ENCODE data around the gene ZNF133. TPM values are rescaled to one million over a fixed set of nuclear protein-coding genes. Genes with fewer than 3 reads are reported as not detected.

The ZNF133 gene
- total RNA-seq, 1 donor from 2014 or later = 7.7 TPM

DNA sequence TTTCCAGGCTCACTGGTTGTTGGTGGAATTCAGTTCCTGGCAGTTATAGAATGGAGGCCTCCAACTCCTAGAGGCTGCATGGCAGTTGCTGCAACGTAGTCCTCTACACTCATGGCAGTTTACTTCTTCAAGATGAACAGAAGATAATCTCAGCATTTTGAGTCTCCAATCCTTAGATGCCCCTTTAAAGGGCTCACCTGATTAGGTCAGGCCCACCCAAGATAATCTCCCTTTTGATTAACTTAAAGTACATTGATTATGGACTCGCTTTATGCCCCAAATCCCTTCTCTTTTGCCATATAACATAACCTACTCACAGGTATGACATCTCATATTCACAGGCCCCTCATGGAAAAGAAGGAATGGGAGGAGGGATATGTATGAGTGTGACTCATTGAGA is 76.4 kb downstream of the ZNF133 start:
- H3K27me3 Mint-ChIP-seq = no peaks in the 10 kb centered on the region
- H3K4me3 Mint-ChIP-seq = no peak overlapping the region

More for the DNA sequence above, 76.4 kb downstream of the ZNF133 start:
- intact Hi-C loops (cut with micrococcal nuclease) = no loop called here
- H3K36me3 Mint-ChIP-seq (ENCODE audit: low read depth) = no peaks in the 10 kb centered on the region
- TF ChIP-seq, protein P1, sequence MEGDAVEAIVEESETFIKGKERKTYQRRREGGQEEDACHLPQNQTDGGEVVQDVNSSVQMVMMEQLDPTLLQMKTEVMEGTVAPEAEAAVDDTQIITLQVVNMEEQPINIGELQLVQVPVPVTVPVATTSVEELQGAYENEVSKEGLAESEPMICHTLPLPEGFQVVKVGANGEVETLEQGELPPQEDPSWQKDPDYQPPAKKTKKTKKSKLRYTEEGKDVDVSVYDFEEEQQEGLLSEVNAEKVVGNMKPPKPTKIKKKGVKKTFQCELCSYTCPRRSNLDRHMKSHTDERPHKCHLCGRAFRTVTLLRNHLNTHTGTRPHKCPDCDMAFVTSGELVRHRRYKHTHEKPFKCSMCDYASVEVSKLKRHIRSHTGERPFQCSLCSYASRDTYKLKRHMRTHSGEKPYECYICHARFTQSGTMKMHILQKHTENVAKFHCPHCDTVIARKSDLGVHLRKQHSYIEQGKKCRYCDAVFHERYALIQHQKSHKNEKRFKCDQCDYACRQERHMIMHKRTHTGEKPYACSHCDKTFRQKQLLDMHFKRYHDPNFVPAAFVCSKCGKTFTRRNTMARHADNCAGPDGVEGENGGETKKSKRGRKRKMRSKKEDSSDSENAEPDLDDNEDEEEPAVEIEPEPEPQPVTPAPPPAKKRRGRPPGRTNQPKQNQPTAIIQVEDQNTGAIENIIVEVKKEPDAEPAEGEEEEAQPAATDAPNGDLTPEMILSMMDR (IDR thresholded peaks at IDR 0.05) = no peak
- H3K9me3 Mint-ChIP-seq = no peaks in the 10 kb centered on the region
- ChIA-PET CTCF (no interaction called here), POLR2A (no interaction called here)
- no peak for DNase-seq
- no peaks in the 10 kb centered on the region for H3K4me1 Mint-ChIP-seq
- ATAC-seq (ENCODE audit: low read depth) = no peak
- H3K27ac Mint-ChIP-seq = no peak overlapping the region

Other genes with a start within 250 kb of the ZNF133 start
- gene OVOL2, start 230.6 kb upstream of the ZNF133 start, total RNA-seq = not detected in 2 replicates
- gene KAT14, start 150.7 kb upstream of the ZNF133 start, total RNA-seq = 14.9 and 15.6 TPM in 2 replicates
- gene PET117, start 150.7 kb upstream of the ZNF133 start, total RNA-seq = 10.1 and 13.6 TPM in 2 replicates
- 5.3 and 6.0 TPM in 2 replicates for gene DZANK1, start 178.5 kb downstream of the ZNF133 start, total RNA-seq
- gene POLR3F, start 178.9 kb downstream of the ZNF133 start, total RNA-seq = 13.3 and 14.5 TPM in 2 replicates
- 10.6 TPM in 2 replicates for gene RBBP9, start 208.7 kb downstream of the ZNF133 start, total RNA-seq
- 52.0 and 56.6 TPM in 2 replicates for gene SEC23B, start 219.4 kb downstream of the ZNF133 start, total RNA-seq

Measured in activated B cell treated with CpG ODN at 0.5 μM for 24 hours (primary cell).